HG02970 (cell line): Measurements from ENCODE around the gene KLK1.
"Not testable (repeated sequence)": the region's sequence is repeated elsewhere in the genome, so short reads cannot be mapped to it uniquely, and the experiment has no call there.

ENCODE experiments used
- ATAC-seq: cut with Tn5 transposase; IDR thresholded peaks from one replicate; pipeline ENCODE4 v1.9.1; 2021; ENCODE audit warnings: mild to moderate bottlenecking, moderate library complexity, moderate number of reproducible peaks; ENCODE audit not compliant: unreplicated experiment, low FRiP score

The KLK1 gene

GRCh38 chr19:50770888-50771287, 52.7 kb downstream of the KLK1 start:
- no peak for ATAC-seq

GRCh38 chr19:50770164-50770563, 53.4 kb downstream of the KLK1 start, which contains the start of gene GPR32:
GPR32 (plus strand) TSS chr19:50770464; CDS start chr19:50770601, 137 bp downstream.
- ATAC-seq = not testable (repeated sequence)
